Measurements from ENCODE around the gene USP10.

- TF ChIP-seq EZH2 (IDR thresholded peaks at IDR 0.05; ENCODE audit: low read length, unreplicated experiment) (no peak), CTCF (conservative IDR thresholded peaks at IDR 0.05; ENCODE audit: low read depth, low read length) (no peak), EZH2phosphoT487 (IDR thresholded peaks at IDR 0.05; ENCODE audit: borderline replicate concordance, low read length) (no peak)
These were observed 50.0 kb downstream of the USP10 start for GRCh38 chr16:84749815-84750214.

Data from PC-3 (cell line).